Effector CD4-positive, alpha-beta T cell (primary cell): ENCODE measurements around the gene SLC5A1. TPM values are rescaled to one million over a fixed set of nuclear protein-coding genes. Genes with fewer than 3 reads are reported as not detected.

Experiments used
- DNase-seq: peaks from one replicate; pipeline ENCODE4 v3.0.0-alpha.2; 2020
- total RNA-seq: gene quantifications from one replicate; lab custom pipeline; 2026; lab: John Stamatoyannopoulos, UW

The SLC5A1 gene
- total RNA-seq: not detected

DNA sequence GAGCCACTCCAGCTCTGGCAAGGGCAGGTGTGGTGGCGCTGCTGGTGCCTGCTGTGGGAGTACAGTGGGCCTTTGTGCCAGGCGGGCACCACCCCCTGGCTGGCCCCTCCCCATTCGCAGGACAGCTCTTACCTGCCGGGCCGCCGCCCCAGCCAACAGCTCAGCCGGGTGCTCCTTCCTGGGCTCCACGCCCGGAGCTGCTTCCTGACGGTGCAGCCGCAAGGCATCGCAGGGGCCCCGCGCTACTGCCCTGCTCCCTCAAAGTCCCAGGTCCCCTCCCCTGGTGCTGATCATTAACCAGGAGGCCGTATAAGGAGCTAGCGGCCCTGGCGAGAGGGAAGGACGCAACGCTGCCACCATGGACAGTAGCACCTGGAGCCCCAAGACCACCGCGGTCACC, at the start of gene SLC5A1:
TSS of gene SLC5A1 (plus strand) at position 338 of the 400 bp plus-strand sequence. CDS start at position 359, 21 bp downstream.
- DNase-seq: no peak

DNA sequence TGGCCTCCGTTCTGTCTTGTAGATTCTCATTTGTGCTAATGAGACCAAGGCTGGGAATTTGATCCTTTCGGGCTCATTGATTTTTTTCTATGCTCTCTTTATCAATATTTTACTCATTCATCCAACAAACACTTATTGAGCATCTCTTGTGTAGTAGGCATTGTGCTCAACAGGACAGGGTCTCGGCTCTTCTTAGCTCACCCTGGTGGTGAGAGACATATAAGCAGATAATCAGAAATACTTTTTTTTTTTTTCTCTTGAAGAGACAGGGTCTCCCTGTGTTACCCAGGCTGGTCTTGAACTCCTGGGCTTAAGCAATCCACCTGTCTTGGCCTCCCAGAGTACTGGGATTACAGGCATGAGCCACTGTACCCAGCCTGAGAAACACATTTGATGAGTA, 48.0 kb upstream of the SLC5A1 start:
- DNase-seq: no peak

DNA sequence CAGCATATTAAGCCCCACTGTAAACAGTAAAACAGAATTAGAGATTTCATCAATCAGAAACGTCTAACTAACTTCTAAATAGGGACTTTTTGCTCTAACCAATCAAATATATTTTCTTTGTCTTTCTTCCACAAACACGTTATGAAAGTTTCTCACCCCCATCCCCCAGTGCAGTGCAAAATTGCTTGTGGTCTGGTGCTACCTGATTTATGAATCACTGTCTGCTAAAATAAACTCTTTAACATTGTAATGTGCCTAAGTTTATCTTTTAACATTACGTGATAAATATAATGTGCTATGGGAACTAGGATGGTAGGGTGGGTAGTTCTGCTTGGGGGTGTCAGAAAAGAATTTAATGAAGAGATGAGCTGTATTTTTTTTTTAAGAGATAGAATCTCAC, 47.3 kb upstream of the SLC5A1 start:
- DNase-seq: no peak

DNA sequence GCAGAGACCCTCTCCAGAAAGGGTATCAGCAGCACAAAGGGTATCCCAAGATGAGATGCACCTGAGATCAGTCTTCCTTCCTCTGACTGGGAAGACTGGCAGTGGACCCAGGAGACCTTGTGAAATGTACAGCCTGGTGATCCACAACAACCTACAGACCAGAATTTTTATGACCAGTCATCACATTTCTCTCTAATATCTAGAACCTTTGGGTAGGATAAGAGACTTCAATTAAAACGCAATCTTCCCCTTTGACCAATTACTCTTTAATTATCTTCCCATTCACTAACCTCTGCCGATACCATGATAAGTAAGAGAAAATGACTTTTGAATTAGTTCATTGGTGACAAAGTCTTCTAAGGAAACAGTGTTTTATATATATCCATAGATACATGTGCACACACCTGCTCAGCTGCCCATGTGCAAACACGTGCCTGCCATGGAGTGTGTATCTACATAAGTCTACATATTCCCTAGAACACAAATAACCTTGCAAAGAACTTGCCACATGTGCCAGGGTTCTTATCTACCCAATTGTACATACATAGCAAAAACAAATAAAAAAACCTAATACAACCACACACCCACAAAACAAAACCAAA, 44.2 kb upstream of the SLC5A1 start:
- DNase-seq: no peak

DNA sequence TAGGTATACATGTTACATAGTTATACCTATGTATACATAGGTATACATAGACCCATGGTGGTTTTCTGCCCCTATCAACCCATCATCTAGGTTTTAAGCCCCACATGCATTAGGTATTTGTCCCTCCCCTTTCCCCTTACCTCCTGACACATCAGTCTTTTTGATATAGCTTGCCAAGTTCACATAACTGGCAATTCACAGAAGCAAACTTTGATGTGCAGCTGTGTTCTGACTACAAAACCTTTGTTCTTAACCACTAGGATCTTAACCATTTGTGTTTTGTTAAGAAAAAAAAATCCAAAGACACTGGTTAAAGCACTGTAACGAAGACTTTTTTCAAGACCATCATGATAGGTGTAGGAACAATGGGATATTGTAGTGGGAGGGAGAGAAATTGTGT, 42.9 kb upstream of the SLC5A1 start:
- no peak for DNase-seq

DNA sequence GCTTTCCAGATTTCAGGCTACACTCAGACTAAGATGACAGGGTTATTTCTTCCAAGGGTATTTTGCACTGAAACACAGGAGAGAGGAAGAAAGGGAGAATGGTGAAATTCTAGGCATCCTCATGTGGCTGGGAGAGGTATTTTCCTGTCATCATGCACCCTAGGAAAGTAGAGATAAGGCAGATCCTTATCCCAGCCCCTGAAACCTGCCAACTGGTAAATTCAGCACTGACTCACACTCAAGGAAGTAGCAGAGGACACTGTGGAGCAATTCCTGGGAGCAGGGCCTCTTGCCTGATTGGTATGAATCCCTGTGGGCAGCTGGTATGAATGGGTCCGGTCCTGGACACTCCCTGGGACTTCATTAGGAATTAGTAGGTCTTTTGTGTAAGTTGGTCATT, 37.6 kb upstream of the SLC5A1 start:
- no peak for DNase-seq

DNA sequence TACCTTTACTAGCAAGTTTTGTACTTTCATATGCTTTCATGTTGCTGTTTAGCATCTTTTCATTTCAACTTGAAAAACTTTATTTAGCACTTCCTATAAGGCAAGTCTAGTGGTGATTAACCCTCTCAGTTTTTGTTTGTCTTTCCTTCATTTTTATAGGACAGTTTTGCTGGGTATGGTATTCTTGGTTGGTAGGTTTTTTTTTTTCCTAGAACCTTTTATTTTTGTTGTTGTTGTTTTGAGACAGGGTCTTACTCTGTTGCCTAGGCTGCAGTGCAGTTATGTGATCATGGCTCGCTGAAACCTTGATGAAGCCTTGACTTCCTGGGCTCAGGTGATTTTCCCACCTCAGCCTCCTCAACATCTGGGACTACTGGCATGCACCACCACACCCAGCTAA, 29.9 kb upstream of the SLC5A1 start:
- no peak for DNase-seq

DNA sequence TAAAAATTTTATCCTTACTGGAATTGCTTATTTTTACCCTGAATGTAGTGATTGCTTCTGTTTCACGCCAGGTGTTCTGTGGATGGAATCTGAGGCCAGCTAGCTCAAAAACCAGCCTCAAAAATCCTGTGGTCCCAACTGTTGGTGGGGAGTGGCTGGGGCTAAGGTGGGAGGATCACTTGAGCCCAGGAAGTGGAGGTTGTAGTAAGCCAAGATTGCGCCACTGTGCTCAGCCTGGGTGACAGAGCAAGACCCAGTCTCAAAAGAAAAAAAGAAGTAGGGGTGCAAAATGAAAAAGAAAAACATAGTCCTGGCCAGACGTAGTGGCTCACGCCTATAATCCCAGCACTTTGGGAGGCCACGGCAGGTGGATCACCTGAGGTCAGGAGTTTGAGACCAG, 27.0 kb upstream of the SLC5A1 start:
- no peak for DNase-seq

DNA sequence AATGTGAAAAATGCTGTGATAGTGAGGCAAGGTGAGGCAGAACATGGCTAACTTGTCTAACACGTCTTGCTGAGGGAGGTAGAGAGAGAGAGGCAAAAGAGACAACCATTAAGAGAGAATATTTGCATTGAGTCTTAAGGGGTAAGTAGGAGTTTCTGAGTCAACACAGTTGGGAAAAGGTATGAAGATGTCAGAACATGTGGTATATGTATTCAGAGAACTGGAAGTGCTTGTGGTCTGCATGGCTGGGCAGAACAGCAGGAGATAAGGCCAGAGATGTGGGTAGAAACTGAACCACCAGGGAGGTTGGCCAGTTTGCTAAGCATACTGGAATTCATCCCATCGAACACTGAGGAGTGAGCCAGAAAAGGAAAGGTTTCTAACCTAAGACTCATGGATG, 25.0 kb upstream of the SLC5A1 start:
- DNase-seq: no peak

DNA sequence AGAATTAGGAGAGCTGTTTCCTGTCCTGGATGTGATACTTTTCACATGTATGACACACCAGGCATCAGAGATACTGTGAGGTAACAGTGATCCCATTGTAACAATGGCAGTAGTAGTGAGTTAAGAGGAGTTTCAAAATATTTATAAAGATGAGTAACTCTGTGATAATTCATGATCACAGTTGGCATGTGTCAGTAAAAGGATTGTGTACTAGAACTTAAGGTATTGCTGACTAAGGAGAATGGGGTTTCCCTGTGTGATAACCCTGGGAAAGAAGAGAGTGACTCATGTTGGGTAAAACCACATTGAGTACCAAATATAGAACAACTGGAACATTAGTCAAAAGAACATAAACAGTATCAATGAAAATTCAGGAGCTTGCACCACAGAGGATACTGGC, 22.9 kb upstream of the SLC5A1 start:
- DNase-seq: no peak

DNA sequence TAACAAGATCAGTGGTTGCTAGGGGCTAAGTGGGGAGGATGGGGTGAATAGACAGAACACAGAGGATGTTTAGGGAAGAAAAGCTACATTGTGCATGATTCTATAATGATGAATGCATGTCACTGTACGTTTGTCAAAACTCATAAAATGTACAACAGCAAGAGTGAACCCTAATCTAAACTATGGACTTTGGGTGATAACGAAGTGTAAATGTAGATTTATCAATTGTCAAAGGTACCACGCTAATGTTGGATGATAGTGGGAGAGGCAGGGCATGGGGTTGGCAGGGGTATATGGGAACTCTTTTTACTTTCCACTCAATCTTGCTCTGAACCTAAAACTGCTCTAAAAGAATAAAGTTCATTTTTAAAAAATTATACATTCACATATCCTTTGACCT, 21.3 kb upstream of the SLC5A1 start:
- no peak for DNase-seq

DNA sequence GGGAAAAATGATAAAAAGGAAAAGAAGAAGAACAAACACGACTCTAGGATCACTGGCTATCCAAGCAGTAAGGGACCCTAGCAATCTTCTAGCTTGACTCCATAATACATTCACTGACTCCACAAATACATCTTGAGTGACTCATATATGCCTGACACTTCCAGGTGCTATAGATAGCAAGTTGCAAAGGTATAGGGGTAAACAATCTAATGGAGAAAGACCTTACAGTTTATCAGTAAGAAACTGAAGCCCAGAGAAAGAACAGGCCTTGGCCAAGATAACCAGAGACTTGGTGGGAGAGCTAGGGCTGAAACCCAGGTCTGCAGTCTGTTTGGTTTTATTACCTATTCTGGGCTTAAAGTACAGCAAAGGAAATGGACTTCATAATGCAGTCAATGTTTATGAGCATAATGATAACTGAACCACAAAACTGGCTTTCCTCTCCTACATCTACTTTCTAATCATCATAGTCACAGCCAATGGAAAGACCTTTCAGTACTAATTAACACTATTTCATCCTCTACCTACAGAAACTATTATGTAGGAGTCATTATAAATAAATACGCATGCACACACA, 19.7 kb upstream of the SLC5A1 start:
- DNase-seq: no peak

DNA sequence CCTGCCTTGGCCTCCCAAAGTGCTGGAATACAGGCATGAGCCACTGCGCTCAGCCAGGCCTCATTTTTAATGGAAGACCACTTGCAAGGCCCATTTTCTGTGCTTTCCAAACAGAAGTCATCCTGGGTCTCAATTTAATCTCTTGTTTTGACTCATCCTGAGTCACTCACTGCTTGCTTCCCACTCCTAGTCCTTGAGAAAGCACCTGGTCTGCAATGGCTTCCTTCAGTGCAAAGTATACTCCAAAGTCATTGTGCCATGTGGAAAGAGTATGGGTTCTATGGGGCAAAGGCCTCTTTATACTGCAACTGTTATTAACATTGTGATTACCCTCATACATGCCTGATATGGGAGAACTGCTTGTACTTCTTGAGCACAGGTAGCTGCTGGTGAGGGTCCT, 18.3 kb upstream of the SLC5A1 start:
- DNase-seq: no peak

DNA sequence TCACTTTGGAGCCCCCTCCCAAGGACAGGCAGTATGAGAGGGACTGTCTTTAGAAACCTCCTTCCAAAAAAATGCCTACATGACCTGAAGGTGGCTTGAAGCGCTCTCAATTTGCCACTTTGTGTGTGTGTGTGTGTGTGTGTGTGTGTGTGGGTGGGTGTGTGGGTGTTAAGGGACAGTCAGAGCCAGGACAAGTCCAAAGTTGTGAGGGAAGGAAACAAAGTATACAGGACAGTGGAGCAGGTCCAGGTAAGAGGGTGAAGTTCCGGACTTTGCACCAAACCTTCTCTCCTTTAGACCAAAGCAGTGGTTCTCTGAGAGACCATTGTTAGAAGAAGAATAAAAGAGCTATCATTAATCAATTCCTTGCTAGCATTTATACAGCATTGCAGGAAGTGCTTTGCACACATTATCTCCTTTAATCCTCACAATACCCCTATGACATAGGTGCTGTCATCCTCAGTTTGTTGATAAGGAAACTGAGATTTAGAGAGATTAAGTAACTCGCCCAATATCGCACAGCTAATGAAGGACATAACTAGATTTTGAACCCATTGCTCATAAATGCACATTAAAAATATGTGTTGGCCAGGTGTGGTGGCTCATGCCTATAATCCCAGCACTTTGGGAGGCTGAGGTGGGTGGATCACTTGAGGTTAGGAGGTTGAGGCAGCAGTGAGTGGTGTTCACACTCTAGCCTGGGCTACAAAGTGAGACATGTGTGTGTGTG, 12.4 kb upstream of the SLC5A1 start:
- DNase-seq: no peak

DNA sequence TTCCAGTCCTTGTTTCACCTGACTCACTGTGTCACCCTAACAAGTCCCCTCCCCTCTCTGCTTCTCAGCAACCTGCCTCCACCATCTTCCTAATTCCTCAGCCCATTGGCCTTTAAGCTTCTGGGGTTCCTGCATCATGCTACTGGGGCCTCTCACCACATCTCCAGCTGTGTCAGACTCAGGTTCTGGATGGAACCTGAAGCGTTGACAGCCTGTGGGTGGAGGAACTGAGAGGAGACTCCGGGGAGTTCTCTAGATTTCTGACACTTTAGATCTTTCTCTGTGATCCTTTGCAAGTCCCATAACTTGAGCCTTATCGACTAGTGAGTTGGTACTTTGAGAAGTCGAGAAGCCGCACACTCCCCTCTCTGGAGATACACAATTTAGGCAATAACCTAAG, 11.6 kb upstream of the SLC5A1 start:
- no peak for DNase-seq

DNA sequence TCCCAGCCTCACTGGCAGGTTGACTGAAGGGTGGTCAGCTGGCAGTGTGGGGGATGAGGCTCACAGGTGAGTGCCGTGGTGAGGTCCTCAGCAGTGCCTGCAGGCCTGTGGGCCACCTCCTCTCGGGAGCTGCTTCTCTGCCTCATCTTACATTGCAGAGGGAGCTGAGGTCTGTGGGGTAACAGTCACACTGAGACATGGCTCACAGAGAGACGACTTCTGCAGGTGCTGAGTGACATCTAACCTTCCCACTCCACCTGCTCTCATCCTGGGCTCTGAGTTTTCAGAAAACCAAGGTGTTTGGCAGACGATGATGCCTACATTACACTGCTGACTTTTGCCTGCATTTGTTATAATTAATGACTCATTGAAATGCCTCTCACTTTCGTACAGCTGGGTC, 8.8 kb upstream of the SLC5A1 start:
- DNase-seq: no peak

DNA sequence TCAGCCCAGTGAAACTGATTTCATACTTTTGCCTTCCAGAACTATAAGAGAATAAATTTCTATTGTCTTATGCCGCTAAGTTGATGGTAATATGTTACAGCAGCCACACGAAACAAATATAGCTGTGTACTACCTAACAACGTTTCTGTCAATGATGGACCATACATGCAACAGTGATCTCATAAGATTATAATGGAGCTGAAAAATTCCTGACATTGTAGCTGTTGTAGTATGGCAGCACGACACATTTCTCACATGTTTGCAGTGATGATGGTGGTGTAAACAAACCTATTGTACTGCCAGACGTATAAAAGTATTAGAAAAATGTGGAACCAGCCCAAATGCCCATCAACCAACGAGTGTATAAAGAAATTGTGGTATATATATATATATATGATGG, 5.8 kb upstream of the SLC5A1 start:
- DNase-seq: no peak

DNA sequence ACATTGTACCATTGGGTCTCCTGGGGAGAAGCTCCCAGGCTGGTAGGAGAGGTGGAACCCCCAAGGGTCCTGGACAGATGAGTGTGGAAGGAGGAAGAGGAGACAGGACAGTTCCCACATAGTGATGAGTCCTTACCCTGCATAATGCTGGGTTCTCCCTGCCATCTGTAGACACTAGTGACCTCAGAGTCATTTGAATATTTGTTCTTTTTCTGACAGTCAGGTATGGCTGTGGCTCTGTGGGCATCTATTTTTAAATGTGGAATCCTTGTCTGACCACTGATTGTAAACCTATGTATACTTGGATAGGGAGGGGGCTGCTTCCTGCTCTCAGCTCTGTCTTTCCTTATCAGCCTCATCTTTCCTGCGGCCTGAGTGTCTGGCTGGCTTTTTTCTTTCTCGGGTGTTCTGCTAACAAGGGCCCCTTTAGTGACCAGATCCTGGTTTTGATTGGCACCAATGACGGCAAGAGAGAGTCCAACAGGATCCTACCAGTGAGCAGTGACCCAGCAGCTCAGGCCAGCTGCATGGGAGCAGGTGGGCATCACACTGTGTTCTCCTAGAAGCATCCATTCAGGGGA, 2.6 kb upstream of the SLC5A1 start:
- DNase-seq: no peak

DNA sequence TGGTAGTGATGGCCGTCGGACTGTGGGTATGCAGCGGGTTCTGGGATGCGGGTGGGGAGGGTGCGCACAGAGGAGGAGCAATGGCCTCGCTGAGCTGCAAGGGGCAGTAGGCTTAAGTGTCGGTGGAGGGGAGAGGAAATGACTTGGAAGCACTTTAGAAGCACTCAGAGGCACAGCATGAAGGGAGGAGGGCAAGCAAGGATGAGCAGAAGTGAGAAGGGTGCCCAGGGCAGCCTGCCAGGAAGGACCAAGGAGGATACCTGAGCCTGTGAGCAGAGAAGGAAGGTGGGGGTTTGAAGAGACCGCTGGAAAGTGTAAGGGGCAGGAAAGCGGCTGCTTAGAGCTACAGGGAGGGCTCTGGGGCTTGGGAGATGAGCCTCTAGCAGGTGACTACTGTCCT, 330 bp downstream of the SLC5A1 start:
- no peak for DNase-seq

DNA sequence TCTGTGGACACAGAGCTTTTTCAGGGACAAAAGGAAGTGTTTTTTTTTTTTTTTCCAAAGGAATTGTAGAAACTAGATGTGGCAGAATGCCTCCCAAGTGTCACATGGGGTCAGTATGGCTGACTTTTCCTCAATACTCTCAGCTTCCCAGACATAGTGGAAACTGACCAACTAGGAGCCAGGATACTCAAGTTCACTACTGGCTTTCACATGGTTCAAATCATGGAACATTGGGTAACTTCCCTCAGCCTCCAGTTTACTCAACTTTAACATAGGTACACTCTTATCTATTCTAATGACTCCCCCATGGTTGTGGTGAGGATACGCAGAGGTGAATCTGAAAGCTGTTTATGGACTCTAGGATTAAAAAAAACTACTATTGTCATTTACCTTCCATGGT, 1.4 kb downstream of the SLC5A1 start:
- no peak for DNase-seq

DNA sequence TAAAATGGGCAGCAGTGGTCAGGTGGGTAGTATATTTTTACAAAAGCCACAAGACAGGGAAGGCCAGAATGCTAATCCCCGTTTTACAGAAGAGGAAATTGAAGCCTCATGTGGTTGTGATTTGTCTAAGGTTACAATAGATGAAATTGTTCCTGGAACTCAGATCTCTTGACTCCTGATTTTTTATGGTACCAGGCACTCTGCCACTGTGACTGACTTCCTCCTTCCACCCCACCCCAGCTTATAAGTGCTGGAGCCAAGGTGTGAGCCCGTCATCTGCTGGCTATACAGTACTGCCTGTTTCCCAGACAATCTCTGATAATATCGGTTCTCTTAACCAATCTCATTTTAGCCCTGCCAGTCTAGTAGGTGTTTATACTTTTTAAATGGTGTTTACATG, 1.9 kb downstream of the SLC5A1 start:
- no peak for DNase-seq

DNA sequence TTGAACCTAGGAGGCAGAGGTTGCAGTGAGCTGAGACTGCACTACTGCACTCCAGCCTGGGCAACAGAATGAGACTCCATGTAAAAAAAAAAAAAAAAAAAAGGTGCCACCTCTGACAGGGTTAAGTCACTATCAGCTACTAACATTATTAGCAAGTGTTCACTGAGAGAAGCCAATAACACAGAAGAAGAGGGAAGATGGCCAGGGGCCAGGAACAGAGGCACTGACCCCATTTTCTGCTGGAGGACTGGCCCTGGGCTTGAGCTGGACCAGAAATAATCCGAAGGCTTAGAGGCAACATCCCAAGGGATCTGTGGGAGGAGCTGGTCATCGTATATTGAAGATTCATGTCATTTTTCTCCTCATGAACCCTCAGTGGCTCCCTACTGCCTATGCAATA, 5.0 kb downstream of the SLC5A1 start:
- DNase-seq: no peak

DNA sequence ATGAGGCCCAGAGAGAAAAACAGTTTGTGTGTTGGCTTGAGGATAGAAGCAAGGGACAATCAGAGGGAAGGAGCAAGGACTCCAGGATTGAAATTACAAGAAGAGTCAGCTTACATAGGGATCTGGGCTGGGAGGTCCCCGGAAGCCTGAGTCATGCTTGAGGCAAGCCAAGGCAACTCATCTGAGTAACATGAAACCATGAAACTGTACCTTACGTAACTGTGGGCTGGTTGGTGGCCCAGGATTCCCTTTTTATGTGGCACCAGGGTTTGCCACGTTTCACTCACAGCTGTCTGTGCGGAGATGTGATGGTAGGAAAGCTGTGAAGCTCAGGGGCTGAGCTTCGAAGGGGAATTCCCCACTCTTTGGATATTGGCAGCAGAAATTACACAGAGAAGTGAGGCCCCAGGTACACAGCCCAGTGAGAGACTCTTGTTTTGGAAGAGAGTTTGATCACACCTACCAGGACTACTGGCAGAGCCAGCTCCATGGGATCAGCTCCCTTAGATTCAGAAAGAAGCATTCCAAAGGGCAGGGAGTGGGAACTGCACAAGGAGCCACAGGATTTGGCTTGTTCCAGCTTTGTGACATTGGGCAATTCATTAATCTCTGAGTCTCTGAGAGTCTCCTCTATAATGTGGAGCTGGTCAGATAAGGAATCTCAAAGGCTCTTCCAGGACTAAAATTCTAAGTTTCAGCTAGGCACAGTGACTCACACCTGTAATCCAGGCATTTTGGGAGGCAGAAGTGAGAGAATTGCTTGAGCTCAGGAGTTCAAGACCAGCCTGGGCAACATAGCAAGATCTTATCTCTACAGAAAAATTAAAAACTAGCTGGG, 7.8 kb downstream of the SLC5A1 start:
- no peak for DNase-seq
